Neural cell (in vitro differentiated cells): ENCODE measurements around the gene SELENOH. TPM values are rescaled to one million over a fixed set of nuclear protein-coding genes. Genes with fewer than 3 reads are reported as not detected.

Source experiments
- H2AFZ ChIP-seq: fragments of 200-600, 300-800 bp; sonication (generic), shearing (Covaris generic); 2 replicates; pipeline ENCODE4 v1.6.0; 2014; ENCODE audit warnings: low read depth, mild to moderate bottlenecking, antibody characterized with exemption, low read length, moderate library complexity
- H3F3A ChIP-seq: fragments of 200-600 bp; shearing (Covaris generic); 2 replicates; pipeline ENCODE4 v1.6.1; 2016; ENCODE audit warnings: mild to moderate bottlenecking, moderate library complexity, mixed read lengths, antibody characterized with exemption, low read length; ENCODE audit not compliant: insufficient read depth, poor library complexity, severe bottlenecking
- H3K27ac ChIP-seq: fragments of 200-600, 300-800 bp; sonication (generic), shearing (Covaris generic); 2 replicates; pipeline ENCODE4 v1.5.1; 2014; ENCODE audit warnings: mild to moderate bottlenecking, low read length, moderate library complexity
- H3K27me3 ChIP-seq: fragments of 300-800, 200-600 bp; sonication (generic), shearing (Covaris generic); 2 replicates; pipeline ENCODE4 v1.6.0; 2014; ENCODE audit warnings: mild to moderate bottlenecking, low read depth, low read length, moderate library complexity; ENCODE audit not compliant: insufficient read depth
- H3K36me3 ChIP-seq: fragments of 300-800, 200-600 bp; sonication (generic), shearing (Covaris generic); 2 replicates; pipeline ENCODE4 v1.5.1; 2014; ENCODE audit warnings: mild to moderate bottlenecking, antibody characterized with exemption, low read length, moderate library complexity; ENCODE audit not compliant: insufficient read depth
- H3K4me2 ChIP-seq: fragments of 300-800, 200-600 bp; sonication (generic), shearing (Covaris generic); 2 replicates; pipeline ENCODE4 v1.6.0; 2014; ENCODE audit warnings: mild to moderate bottlenecking, low read length
- H3K4me3 ChIP-seq: fragments of 300-800, 200-600 bp; sonication (generic), shearing (Covaris generic); 2 replicates; pipeline ENCODE4 v1.5.1; 2014; ENCODE audit warnings: mild to moderate bottlenecking, low read length, moderate library complexity
- H3K79me2 ChIP-seq: fragments of 200-600 bp; shearing (Covaris generic); replicated peaks from 2 replicates; pipeline ENCODE4 v1.6.0; 2014; ENCODE audit warnings: mild to moderate bottlenecking, low read length, moderate library complexity; ENCODE audit not compliant: insufficient read depth
- H3K9ac ChIP-seq: fragments of 300-800, 200-600 bp; sonication (generic), shearing (Covaris generic); 2 replicates; pipeline ENCODE4 v1.6.1; 2016; ENCODE audit warnings: mild to moderate bottlenecking, low read length, mixed read lengths
- H3K9me2 ChIP-seq: fragments of 200-600 bp; shearing (Covaris generic); 2 replicates; pipeline ENCODE4 v1.6.1; 2016; ENCODE audit warnings: mild to moderate bottlenecking, low read length, mixed read lengths; ENCODE audit not compliant: insufficient read depth
- H3K9me3 ChIP-seq: fragments of 200-600, 300-800 bp; sonication (generic), shearing (Covaris generic); 2 replicates; pipeline ENCODE4 v1.6.1; 2016; ENCODE audit warnings: mild to moderate bottlenecking, mixed run types, low read length, moderate library complexity, mixed read lengths
- H4K20me1 ChIP-seq: fragments of 200-600 bp; shearing (Covaris generic); 2 replicates; pipeline ENCODE4 v1.6.1; 2016; ENCODE audit warnings: mild to moderate bottlenecking, mixed run types; ENCODE audit not compliant: insufficient read depth
- EP300 ChIP-seq: fragments of 450-650 bp; conservative IDR thresholded peaks from 2 replicates; pipeline ENCODE4 v1.6.1; 2014; ENCODE audit warnings: antibody characterized with exemption, mild to moderate bottlenecking, moderate library complexity; ENCODE audit not compliant: poor library complexity, severe bottlenecking
- EZH2 ChIP-seq: fragments of 200-600, 300-800 bp; shearing (Covaris generic), sonication (generic); IDR thresholded peaks from 2 replicates; pipeline ENCODE4 v1.6.1; 2014; ENCODE audit warnings: antibody characterized with exemption, low read length, borderline replicate concordance, mild to moderate bottlenecking; ENCODE audit not compliant: insufficient read depth, poor library complexity, severe bottlenecking
- MXI1 ChIP-seq: fragments of 450-650 bp; conservative IDR thresholded peaks from 2 replicates; pipeline ENCODE4 v1.6.1; 2014; ENCODE audit warnings: antibody characterized with exemption, mild to moderate bottlenecking; ENCODE audit not compliant: poor library complexity, severe bottlenecking
- POLR2AphosphoS5 ChIP-seq: IDR thresholded peaks from 2 replicates; pipeline ENCODE4 v1.6.1; 2012
- RAD21 ChIP-seq: fragments of 450-650 bp; conservative IDR thresholded peaks from 2 replicates; pipeline ENCODE4 v1.6.1; 2014; ENCODE audit warnings: antibody characterized with exemption, mild to moderate bottlenecking, moderate library complexity
- SMC3 ChIP-seq: fragments of 450-650 bp; conservative IDR thresholded peaks from 2 replicates; pipeline ENCODE4 v1.6.1; 2014; ENCODE audit warnings: antibody characterized with exemption, mild to moderate bottlenecking, moderate library complexity; ENCODE audit not compliant: poor library complexity
- TAF1 ChIP-seq: IDR thresholded peaks from 2 replicates; pipeline ENCODE4 v1.6.1; 2012; ENCODE audit warnings: low read depth
- polyA plus RNA-seq: library from polyadenylated mRNA; depleted of rRNA; stranded (reverse); fragments of >200 nt; gene quantifications from 2 replicates; pipeline ENCODE4 v1.2.3, GENCODE V29; 2014
- TF ChIP-seq, protein P1 (sequence below): fragments of 450-650 bp; IDR thresholded peaks from 2 replicates; pipeline ENCODE4 v1.5.1; 2014; ENCODE audit warnings: antibody characterized with exemption, mild to moderate bottlenecking, moderate library complexity; ENCODE audit not compliant: poor library complexity, severe bottlenecking
- TF ChIP-seq, protein P2 (sequence below): IDR thresholded peaks from 2 replicates; pipeline ENCODE4 v1.6.1; 2012; ENCODE audit warnings: borderline replicate concordance

Gene SELENOH
- polyA plus RNA-seq, 1 donor from 2014 or later = 546 TPM

DNA sequence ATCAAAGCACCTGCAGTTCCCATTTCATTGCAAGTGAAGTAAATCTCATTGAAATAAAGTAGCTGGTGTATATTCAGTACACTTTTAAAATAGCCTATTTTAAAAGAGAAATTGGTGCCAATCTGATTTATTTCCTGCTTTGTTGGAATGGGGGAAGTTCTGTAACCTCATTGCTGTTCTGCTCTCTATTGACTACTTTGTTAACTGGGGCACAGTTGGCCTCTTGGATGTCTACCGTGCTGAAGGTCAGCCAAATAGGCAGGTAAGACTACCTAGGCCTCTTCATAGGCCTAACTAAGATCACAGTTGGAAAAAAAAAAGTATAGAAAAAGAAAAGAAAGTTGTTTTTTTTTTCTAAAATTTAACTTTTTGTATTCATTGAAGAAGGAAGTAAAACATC, 29.5 kb downstream of the SELENOH start:
- Histone ChIP-seq H3K4me2 (no peak overlapping the region), H4K20me1 (no peaks in the 10 kb centered on the region), H3K36me3 (no peaks in the 10 kb centered on the region), H3K27ac (no peak overlapping the region), H3K9me2 (no peaks in the 10 kb centered on the region), H3K27me3 (no peaks in the 10 kb centered on the region), H3K9me3 (no peaks in the 10 kb centered on the region), H3F3A (no peaks in the 10 kb centered on the region), H3K79me2 (peaks cover 93% of the 10 kb centered on the region), H2AFZ (no peak overlapping the region), H3K4me3 (no peak overlapping the region), H3K9ac (no peak overlapping the region)
- no peak for TF ChIP-seq EP300

DNA sequence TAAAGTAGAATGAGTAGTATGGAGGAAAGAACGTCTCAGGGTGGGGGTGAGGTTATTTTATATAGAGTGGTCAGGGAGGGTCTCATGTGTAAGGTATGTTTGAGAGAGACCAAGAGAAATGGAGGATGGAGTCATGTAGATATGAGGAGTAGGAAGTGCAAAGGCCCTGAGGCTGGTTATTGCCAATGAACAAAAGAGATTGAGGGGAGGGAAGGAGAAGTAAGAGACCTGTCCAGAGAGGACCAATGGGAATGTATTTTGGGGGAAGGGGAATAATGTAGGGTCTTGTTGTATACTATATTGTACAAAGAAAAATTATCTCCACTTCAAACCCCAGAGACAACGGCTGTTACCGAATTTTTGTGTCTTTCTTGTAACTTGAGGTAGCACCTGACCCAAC, 30.1 kb downstream of the SELENOH start:
- no peaks in the 10 kb centered on the region for H3K36me3 ChIP-seq
- no peaks in the 10 kb centered on the region for H3F3A ChIP-seq
- TF ChIP-seq POLR2AphosphoS5 (no peak), SMC3 (no peak), EP300 (no peak), EZH2 (no peak), RAD21 (no peak), TAF1 (no peak), MXI1 (no peak)
- TF ChIP-seq, protein P1, sequence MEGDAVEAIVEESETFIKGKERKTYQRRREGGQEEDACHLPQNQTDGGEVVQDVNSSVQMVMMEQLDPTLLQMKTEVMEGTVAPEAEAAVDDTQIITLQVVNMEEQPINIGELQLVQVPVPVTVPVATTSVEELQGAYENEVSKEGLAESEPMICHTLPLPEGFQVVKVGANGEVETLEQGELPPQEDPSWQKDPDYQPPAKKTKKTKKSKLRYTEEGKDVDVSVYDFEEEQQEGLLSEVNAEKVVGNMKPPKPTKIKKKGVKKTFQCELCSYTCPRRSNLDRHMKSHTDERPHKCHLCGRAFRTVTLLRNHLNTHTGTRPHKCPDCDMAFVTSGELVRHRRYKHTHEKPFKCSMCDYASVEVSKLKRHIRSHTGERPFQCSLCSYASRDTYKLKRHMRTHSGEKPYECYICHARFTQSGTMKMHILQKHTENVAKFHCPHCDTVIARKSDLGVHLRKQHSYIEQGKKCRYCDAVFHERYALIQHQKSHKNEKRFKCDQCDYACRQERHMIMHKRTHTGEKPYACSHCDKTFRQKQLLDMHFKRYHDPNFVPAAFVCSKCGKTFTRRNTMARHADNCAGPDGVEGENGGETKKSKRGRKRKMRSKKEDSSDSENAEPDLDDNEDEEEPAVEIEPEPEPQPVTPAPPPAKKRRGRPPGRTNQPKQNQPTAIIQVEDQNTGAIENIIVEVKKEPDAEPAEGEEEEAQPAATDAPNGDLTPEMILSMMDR = no peak
- TF ChIP-seq, protein P2, sequence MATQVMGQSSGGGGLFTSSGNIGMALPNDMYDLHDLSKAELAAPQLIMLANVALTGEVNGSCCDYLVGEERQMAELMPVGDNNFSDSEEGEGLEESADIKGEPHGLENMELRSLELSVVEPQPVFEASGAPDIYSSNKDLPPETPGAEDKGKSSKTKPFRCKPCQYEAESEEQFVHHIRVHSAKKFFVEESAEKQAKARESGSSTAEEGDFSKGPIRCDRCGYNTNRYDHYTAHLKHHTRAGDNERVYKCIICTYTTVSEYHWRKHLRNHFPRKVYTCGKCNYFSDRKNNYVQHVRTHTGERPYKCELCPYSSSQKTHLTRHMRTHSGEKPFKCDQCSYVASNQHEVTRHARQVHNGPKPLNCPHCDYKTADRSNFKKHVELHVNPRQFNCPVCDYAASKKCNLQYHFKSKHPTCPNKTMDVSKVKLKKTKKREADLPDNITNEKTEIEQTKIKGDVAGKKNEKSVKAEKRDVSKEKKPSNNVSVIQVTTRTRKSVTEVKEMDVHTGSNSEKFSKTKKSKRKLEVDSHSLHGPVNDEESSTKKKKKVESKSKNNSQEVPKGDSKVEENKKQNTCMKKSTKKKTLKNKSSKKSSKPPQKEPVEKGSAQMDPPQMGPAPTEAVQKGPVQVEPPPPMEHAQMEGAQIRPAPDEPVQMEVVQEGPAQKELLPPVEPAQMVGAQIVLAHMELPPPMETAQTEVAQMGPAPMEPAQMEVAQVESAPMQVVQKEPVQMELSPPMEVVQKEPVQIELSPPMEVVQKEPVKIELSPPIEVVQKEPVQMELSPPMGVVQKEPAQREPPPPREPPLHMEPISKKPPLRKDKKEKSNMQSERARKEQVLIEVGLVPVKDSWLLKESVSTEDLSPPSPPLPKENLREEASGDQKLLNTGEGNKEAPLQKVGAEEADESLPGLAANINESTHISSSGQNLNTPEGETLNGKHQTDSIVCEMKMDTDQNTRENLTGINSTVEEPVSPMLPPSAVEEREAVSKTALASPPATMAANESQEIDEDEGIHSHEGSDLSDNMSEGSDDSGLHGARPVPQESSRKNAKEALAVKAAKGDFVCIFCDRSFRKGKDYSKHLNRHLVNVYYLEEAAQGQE = no peak
- no peaks in the 10 kb centered on the region for H4K20me1 ChIP-seq
- no peak overlapping the region for H3K27ac ChIP-seq
- no peak overlapping the region for H3K4me3 ChIP-seq
- H3K9me2 ChIP-seq = no peaks in the 10 kb centered on the region
- H3K4me2 ChIP-seq = no peak overlapping the region
- H3K9me3 ChIP-seq = no peaks in the 10 kb centered on the region
- peaks cover 93% of the 10 kb centered on the region for H3K79me2 ChIP-seq
- H3K27me3 ChIP-seq = no peaks in the 10 kb centered on the region
- H2AFZ ChIP-seq = no peak overlapping the region
- no peak overlapping the region for H3K9ac ChIP-seq

DNA sequence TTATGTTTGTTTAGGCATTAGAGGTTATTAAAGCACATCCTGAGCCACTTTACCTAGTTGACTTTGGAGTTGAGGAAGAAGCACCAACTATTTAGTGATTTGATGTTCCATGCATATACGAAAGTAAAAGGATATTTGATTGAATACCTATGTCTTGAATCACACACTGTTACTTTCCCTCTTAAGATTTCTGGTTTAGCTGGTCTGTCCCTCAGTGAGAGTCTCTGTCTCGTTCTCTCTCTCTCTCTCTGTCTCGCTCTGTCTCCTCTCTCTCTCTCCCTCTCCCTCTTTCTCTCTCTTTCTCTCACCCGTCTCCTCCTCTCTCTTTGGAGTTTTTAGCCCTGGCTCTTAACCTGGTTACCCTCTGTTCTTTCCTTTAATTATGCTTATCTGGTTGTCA, 31.3 kb downstream of the SELENOH start:
- Histone ChIP-seq H4K20me1 (no peaks in the 10 kb centered on the region), H3K4me2 (no peak overlapping the region), H3K4me3 (no peak overlapping the region), H3K36me3 (no peaks in the 10 kb centered on the region), H3K9ac (no peak overlapping the region), H3K27me3 (no peaks in the 10 kb centered on the region), H3K9me3 (no peaks in the 10 kb centered on the region), H3K9me2 (no peaks in the 10 kb centered on the region), H3K79me2 (peaks cover 89% of the 10 kb centered on the region), H2AFZ (no peak overlapping the region), H3K27ac (no peak overlapping the region), H3F3A (no peaks in the 10 kb centered on the region)
- TF ChIP-seq SMC3 = no peak
- no peak for TF ChIP-seq EZH2
- no peak for TF ChIP-seq RAD21
- TF ChIP-seq TAF1 = no peak
- TF ChIP-seq, protein P2 = no peak
- TF ChIP-seq POLR2AphosphoS5 = no peak
- TF ChIP-seq EP300 = no peak
- TF ChIP-seq MXI1 = no peak
- TF ChIP-seq, protein P1 = no peak
